ENCODE data around the gene GDF2. TPM values are rescaled to one million over a fixed set of nuclear protein-coding genes. Genes with fewer than 3 reads are reported as not detected.

GDF2 gene
- total and polyA plus RNA-seq, 10 of the 15 experiments (the other 5 are each of a cell fraction or from before 2014, with no cell fraction given): not detected

- in situ Hi-C loops (cut with MboI): no loop called here
- RAD21 ChIA-PET (ENCODE audit: unreplicated experiment): no interaction called here
- SMC1A ChIA-PET (ENCODE audit: uncharacterized antibody, unreplicated experiment): no interaction called here
- FAIRE-seq (no peak), ATAC-seq (no peak), DNase-seq (ENCODE audit: low read depth, low spot score) (no peak)
- Histone ChIP-seq H3K4me3 (no peak overlapping the region), H2AFZ (ENCODE audit: control insufficient read depth, low read depth, low read length) (no peak overlapping the region), H3K4me2 (ENCODE audit: control insufficient read depth, insufficient read depth) (no peak overlapping the region), H3K9me3 (replicated peaks; ENCODE audit: control insufficient read depth, insufficient read depth, low read length) (no peaks in the 10 kb centered on the region), H3K4me1 (ENCODE audit: control insufficient read depth, insufficient read depth, low read length) (no peaks in the 10 kb centered on the region), H3K36me3 (ENCODE audit: control insufficient read depth in 2 of 2, insufficient read depth in 2 of 2, low read length in 1 of 2) (no peaks in the 10 kb centered on the region), H3K79me2 (ENCODE audit: control insufficient read depth, insufficient read depth, low read length) (no peaks in the 10 kb centered on the region), H4K20me1 (ENCODE audit: control insufficient read depth, insufficient read depth) (no peaks in the 10 kb centered on the region), H3K27ac (ENCODE audit: control insufficient read depth, insufficient read depth) (no peak overlapping the region), H3K9ac (ENCODE audit: control insufficient read depth, insufficient read depth, low read length) (no peak overlapping the region), H3K27me3 (replicated peaks in 1 of 2; ENCODE audit: control insufficient read depth in 2 of 2, insufficient read depth in 2 of 2, low read length in 1 of 2) (no peaks in the 10 kb centered on the region; a peak in 1 of 4 replicates)
- no TSS peak for BruUV-seq (replicated peaks)
- intact Hi-C loops (cut with micrococcal nuclease; ENCODE audit: unreplicated experiment): no loop called here
- TF ChIP-seq PAX5 (IDR thresholded peaks at IDR 0.05; ENCODE audit: borderline replicate concordance, low read depth, low read length) (no peak), IRF4 (IDR thresholded peaks at IDR 0.05; ENCODE audit: low read depth, low read length) (no peak), STAT1 (conservative IDR thresholded peaks at IDR 0.05) (no peak), SIN3A (IDR thresholded peaks at IDR 0.05; ENCODE audit: low read depth, low read length) (no peak), CTCF (IDR thresholded peaks at IDR 0.05 in 2 of 3, conservative IDR thresholded peaks at IDR 0.05 in 1 of 3; ENCODE audit: control insufficient read depth in 2 of 3, extremely low read depth in 1 of 3, insufficient read depth in 1 of 3, low read depth in 3 of 3, low read length in 3 of 3) (no peak), EGR1 (IDR thresholded peaks at IDR 0.05; ENCODE audit: borderline replicate concordance in 1 of 2, low read depth in 2 of 2, low read length in 2 of 2) (no peak), RBBP5 (conservative IDR thresholded peaks at IDR 0.05) (no peak), FOXK2 (IDR thresholded peaks at IDR 0.05) (no peak), FOS (IDR thresholded peaks at IDR 0.05; ENCODE audit: borderline replicate concordance, extremely low read depth, insufficient read length) (no peak), RELA (IDR thresholded peaks at IDR 0.05; ENCODE audit: borderline replicate concordance, partially characterized antibody) (no peak), YBX1 (IDR thresholded peaks at IDR 0.05) (no peak), E2F8 (IDR thresholded peaks at IDR 0.05; ENCODE audit: low read depth, partially characterized antibody) (no peak), PAX8 (IDR thresholded peaks at IDR 0.05) (no peak), KDM1A (IDR thresholded peaks at IDR 0.05; ENCODE audit: borderline replicate concordance) (no peak)
- CTCF ChIA-PET: no interaction called here
- 0% methylated on average over 2 of the region's 2 CpGs for WGBS (ENCODE audit: insufficient coverage, insufficient replicate concordance, low lambda C conversion rate, missing lambda C conversion rate)
- POLR2A ChIA-PET: no interaction called here
Observed at GRCh38 chr10:47359101-47359500, 36.8 kb downstream of the GDF2 start.

Measured in GM12878 (cell line).